Measurements from ENCODE around the gene TXK.

Gene TXK

GRCh38 chr4:48051078-48051477 lies 83.0 kb downstream of the TXK start:
- no peak for ATAC-seq
- DNase-seq = no peak

- no peak for DNase-seq
- no peak for ATAC-seq
Measured at GRCh38 chr4:48049483-48049882, 84.6 kb downstream of the TXK start.

- ATAC-seq = peak; percentile 7
Measured at GRCh38 chr4:48047896-48048295, 86.2 kb downstream of the TXK start.

GRCh38 chr4:48047421-48047844 lies 86.6 kb downstream of the TXK start:
- DNase-seq = peak; percentile 87
- ATAC-seq = peak; percentile 90

More at GRCh38 chr4:48047896-48048295, 86.2 kb downstream of the TXK start:
- no peak for DNase-seq

- ATAC-seq = peak; percentile 47
- DNase-seq = peak; percentile 31
Measured at GRCh38 chr4:48046059-48046458, 88.0 kb downstream of the TXK start.

- ATAC-seq (no peak), DNase-seq (no peak)
Measured at GRCh38 chr4:48044298-48044697, 89.8 kb downstream of the TXK start.

GRCh38 chr4:48043504-48043903 lies 90.5 kb downstream of the TXK start:
- DNase-seq (no peak), ATAC-seq (no peak)

- no peak for DNase-seq
- no peak for ATAC-seq
Measured at GRCh38 chr4:48042979-48043461, 91.0 kb downstream of the TXK start.

- peak; percentile 41 for DNase-seq
- peak; percentile 74 for ATAC-seq
Measured at GRCh38 chr4:48041535-48042137, 92.4 kb downstream of the TXK start.

GRCh38 chr4:48039561-48039960 lies 94.5 kb downstream of the TXK start:
- ATAC-seq (no peak), DNase-seq (no peak)

GRCh38 chr4:48038666-48039065 lies 95.4 kb downstream of the TXK start:
- DNase-seq = no peak
- ATAC-seq = no peak

- no peak for ATAC-seq
- no peak for DNase-seq
Measured at GRCh38 chr4:48037117-48037462, 97.0 kb downstream of the TXK start.

GRCh38 chr4:48035952-48036351 lies 98.1 kb downstream of the TXK start:
- no peak for ATAC-seq
- no peak for DNase-seq

- peak; percentile 72 for DNase-seq
- ATAC-seq = peak; percentile 60
Measured at GRCh38 chr4:48033825-48034413, 100.1 kb downstream of the TXK start.

GRCh38 chr4:48033412-48033811 lies 100.6 kb downstream of the TXK start:
- no peak for DNase-seq

GRCh38 chr4:48032721-48033120 lies 101.3 kb downstream of the TXK start:
- ATAC-seq (no peak), DNase-seq (no peak)

More at GRCh38 chr4:48033412-48033811, 100.6 kb downstream of the TXK start:
- ATAC-seq = no peak

- ATAC-seq = no peak
- no peak for DNase-seq
Measured at GRCh38 chr4:48031802-48032525, 102.1 kb downstream of the TXK start.

- DNase-seq (no peak), ATAC-seq (no peak)
Measured at GRCh38 chr4:48030470-48030869, 103.6 kb downstream of the TXK start.

- no peak for ATAC-seq
Measured at GRCh38 chr4:48028696-48029095, 105.4 kb downstream of the TXK start.

GRCh38 chr4:48027653-48028052 lies 106.4 kb downstream of the TXK start:
- no peak for DNase-seq
- ATAC-seq = peak; percentile 72

More at GRCh38 chr4:48028696-48029095, 105.4 kb downstream of the TXK start:
- DNase-seq = no peak

- ATAC-seq (no peak), DNase-seq (no peak)
Measured at GRCh38 chr4:48025005-48025404, 109.0 kb downstream of the TXK start.

GRCh38 chr4:48024522-48024921 lies 109.5 kb downstream of the TXK start:
- no peak for ATAC-seq
- DNase-seq = no peak

GRCh38 chr4:48022192-48022799 lies 111.8 kb downstream of the TXK start:
- no peak for DNase-seq
- ATAC-seq = no peak

Measured in stimulated activated naive CD8-positive, alpha-beta T cell treated with anti-CD3 and anti-CD28 coated beads, Interleukin-15, Interleukin-2, amounts not matched to agents 100 U/mL and 50 U/mL, for 24 hours (primary cell).